Motor neuron (in vitro differentiated cells): Measurements from ENCODE around the gene ITGBL1. TPM values are rescaled to one million over a fixed set of nuclear protein-coding genes. Genes with fewer than 3 reads are reported as not detected.

ENCODE experiments used
- ATAC-seq, 8 experiments: fragments of 200-7000 bp; cut with Tn5 transposase; replicated peaks in 6 of 8; 2 replicates each; pipeline ENCODE4 v1.8.0; 2021; ENCODE audit warnings: mild to moderate bottlenecking in 8 of 8, moderate library complexity in 8 of 8
- H3K27ac ChIP-seq, 2 donors: fragments of 250-450 bp; sonication (Bioruptor Pico); 2 replicates each; pipeline ENCODE4 v1.9.0; 2021; ENCODE audit warnings: antibody characterized with exemption in 2 of 2, mild to moderate bottlenecking in 2 of 2, moderate library complexity in 1 of 2
- H3K4me1 ChIP-seq, 2 donors: fragments of 250-450 bp; sonication (Bioruptor Pico); replicated peaks in 1 of 2; 2 replicates each; pipeline ENCODE4 v1.6.1; 2021; ENCODE audit warnings: antibody characterized with exemption in 2 of 2, mild to moderate bottlenecking in 2 of 2, moderate library complexity in 1 of 2
- H3K4me3 ChIP-seq, 5 donors: fragments of 250-450 bp; sonication (Bioruptor Pico); 2 replicates each; pipeline ENCODE4 v1.9.0; 2021; ENCODE audit warnings: antibody characterized with exemption in 5 of 5, mild to moderate bottlenecking in 5 of 5, moderate library complexity in 4 of 5
- WGBS, 10 experiments: fragments of 450-650 bp; shearing (Covaris generic); methylation state at CpG; one replicate each; pipeline ENCODE4 v1.0.0; 2022; 5-methylcytosine and 5-hydroxymethylcytosine counted together
- in situ Hi-C, 9 experiments: fragments of 400-800 bp; cut with MboI; loops; one replicate each; pipeline ENCODE4 v1.15.0; 2021; ENCODE audit warnings: low sequenced_read_pairs in 9 of 9, low pct_unique_long_range_greater_than_20kb in 2 of 9; ENCODE audit not compliant: unreplicated experiment in 9 of 9
- total RNA-seq, 8 experiments: library from RNA; unstranded; fragments of 300-600 nt; gene quantifications; 2 replicates each; pipeline versions ENCODE4 v1.2.3 to v1.2.4, GENCODE V29; 2022

ITGBL1 gene
- total RNA-seq, 8 experiments from 2014 or later: 3.2 to 187 (median 7.1) TPM; not detected in 4

DNA sequence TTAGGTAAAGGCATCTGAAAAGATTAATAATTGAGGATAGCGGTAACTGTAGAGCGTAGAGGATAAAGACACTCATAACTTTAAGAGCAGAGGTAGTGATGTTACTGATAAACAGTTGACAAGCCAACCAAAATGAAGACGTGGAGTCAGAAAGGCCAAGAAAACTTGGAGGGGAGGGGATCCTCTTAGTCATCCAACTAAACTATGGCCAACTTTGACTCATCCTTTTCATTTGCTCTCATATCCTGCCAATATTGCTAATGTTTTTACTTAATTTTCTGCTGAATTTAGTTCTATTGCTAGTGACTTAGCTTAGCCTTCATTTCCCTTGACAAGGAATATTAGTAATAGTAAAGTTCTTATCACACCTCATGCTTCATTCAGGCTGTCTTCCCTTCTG, 13.4 kb downstream of the ITGBL1 start:
- ATAC-seq: no peak
- in situ Hi-C loops: loop anchor here in 3 of 9 experiments (25.0 kb wide), 2 partner anchors 304 to 329 kb away; no protein-coding TSS in a partner anchor
- H3K4me3 ChIP-seq: no peak overlapping the region
- 0 to 100% (median 80%) methylated on average over 1 to 3 of the region's 3 CpGs; no CpG with 5 or more reads in 1 of the 10 experiments for WGBS, 10 experiments
- no peak overlapping the region for H3K27ac ChIP-seq
- no peaks in the 10 kb centered on the region for H3K4me1 ChIP-seq

DNA sequence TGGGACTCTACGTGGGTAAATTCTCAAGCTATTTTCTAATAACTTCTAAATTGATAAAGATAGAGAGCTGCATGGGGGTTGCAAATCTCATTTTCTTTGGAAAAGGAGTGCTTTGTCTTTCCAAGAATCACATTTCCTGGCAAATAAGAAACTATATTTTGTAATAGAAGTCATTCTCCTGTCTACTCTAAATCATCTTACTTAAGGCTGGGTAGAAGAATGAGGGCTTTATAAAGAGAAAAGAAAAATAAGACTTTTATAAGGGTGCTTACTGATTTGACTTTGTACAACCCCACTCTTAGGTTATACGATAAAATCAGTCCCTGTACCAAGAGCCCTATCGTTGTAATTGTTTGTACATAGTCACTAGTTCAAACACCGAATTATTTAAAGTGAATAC, 14.9 kb downstream of the ITGBL1 start:
- no peak overlapping the region for H3K4me3 ChIP-seq
- no peaks in the 10 kb centered on the region for H3K4me1 ChIP-seq
- 44 to 100% (median 98%) methylated on average over 3 to 4 of the region's 4 CpGs; no CpG with 5 or more reads in 1 of the 10 experiments for WGBS, 10 experiments
- in situ Hi-C loops: loop anchor here in 3 of 9 experiments (25.0 kb wide), 2 partner anchors 305 to 330 kb away; no protein-coding TSS in a partner anchor
- no peak overlapping the region for H3K27ac ChIP-seq
- ATAC-seq: no peak

DNA sequence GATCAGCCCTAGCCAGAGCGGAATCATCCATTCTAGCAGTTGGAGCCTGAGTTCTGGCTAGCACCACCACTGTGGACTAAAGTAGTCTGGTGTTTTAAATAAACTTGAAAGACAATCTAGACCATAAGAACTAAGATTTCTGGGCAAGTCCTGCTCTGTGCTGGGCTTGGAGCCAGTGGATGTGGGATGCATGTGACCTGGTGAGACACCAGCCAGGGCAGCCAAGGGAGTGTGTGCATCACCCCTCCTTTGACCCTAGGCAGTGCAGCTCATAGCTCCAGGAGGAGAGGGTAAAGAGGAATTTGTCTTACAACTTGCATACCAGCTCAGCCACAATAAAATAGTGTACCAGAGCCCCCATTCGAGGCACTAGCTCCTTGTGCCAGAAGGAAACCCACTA, 21.0 kb downstream of the ITGBL1 start:
- in situ Hi-C loops: loop anchor here in 3 of 9 experiments (25.0 kb wide), 2 partner anchors 311 to 336 kb away; no protein-coding TSS in a partner anchor
- H3K27ac ChIP-seq: no peak overlapping the region
- WGBS, 10 experiments: 13 to 100% (median 81%) methylated on average over 1 to 2 of the region's 2 CpGs; no CpG with 5 or more reads in 3 of the 10 experiments
- H3K4me1 ChIP-seq: no peaks in the 10 kb centered on the region
- peak in 2 of 8 experiments; percentile 89 to 96 for ATAC-seq
- no peak overlapping the region for H3K4me3 ChIP-seq

DNA sequence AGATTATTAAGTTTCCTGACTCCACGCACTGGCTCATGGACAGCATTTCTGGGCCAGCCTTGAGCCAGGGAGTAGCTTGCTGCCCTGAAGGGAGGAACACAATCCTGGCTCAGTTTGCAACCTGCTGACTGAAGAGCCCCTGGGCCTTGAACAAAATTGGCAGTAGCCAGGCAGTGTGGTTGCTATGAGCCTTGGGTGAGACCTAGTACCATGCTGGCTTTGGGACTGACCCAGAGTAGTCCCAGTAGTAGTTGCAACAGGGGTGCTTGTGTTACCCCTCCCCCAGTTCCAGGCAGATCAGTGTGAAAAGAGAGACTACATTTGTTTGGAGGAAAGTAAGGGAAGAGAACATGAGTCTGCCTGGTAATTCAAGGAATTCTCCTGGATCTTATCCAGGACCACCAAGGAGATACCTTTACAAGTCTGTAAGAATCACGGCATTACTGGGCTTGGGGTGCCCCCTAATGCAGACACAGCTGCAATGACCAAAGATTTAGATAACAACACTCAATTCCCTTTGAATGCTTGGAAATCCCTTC, 22.0 kb downstream of the ITGBL1 start:
- in situ Hi-C loops: loop anchor here in 3 of 9 experiments (25.0 kb wide), 2 partner anchors 312 to 337 kb away; no protein-coding TSS in a partner anchor
- H3K4me1 ChIP-seq: no peaks in the 10 kb centered on the region
- WGBS, 10 experiments: 14 to 100% (median 66%) methylated on average over 1 to 2 of the region's 2 CpGs; no CpG with 5 or more reads in 4 of the 10 experiments
- no peak overlapping the region for H3K4me3 ChIP-seq
- ATAC-seq: peak in 4 of 8 experiments; percentile 41 to 76 (median 51)
- H3K27ac ChIP-seq: no peak overlapping the region

DNA sequence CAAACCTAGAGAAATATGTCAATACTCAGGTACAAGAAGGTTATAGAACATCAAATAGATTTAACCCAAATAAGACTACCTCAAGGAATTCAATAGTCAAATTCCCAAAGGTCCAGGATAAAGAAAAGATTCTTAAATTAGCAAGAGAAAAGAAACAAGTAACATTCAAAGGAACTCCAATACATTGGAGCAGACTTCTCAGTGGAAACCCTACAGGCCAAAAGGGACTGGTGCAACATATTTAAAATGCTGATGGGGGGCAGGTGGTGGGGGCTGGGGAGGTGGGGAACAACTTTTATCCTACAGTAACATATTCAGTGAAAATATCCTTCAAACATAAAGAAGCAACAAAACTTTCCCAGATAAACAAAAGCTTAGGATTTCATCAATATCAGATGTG, 23.1 kb downstream of the ITGBL1 start:
- H3K27ac ChIP-seq: no peak overlapping the region
- in situ Hi-C loops: loop anchor here in 1 of 9 experiments (25.0 kb wide), 1 partner anchor 313 kb away; no protein-coding TSS in a partner anchor
- ATAC-seq: no peak
- no peak overlapping the region for H3K4me3 ChIP-seq
- no peaks in the 10 kb centered on the region for H3K4me1 ChIP-seq

DNA sequence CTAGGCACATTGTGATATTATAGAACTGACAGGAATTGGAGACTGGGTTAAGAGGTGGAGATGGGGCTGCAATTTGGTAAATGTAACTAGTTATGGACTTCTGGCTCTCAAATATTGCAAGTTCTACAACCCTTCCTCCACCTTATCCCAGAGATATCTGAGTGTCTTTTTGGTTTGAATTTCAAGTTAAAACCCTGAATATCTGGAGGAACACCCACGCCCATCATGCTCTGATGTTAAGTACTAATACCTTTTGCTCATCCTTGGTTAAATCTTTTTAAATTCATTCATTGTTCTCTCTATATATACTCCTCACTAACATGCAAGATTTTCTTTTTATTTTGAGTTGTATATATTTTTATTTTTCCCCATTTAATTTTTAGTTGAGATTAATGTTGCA, 28.9 kb downstream of the ITGBL1 start:
- WGBS, 10 experiments: 33 to 100% (median 67%) methylated on average over 1 of the region's 1 CpG; no CpG with 5 or more reads in 3 of the 10 experiments
- in situ Hi-C loops: loop anchor here in 1 of 9 experiments (25.0 kb wide), 1 partner anchor 319 kb away; no protein-coding TSS in a partner anchor
- Histone ChIP-seq H3K27ac (no peak overlapping the region), H3K4me1 (no peaks in the 10 kb centered on the region), H3K4me3 (no peak overlapping the region)
- ATAC-seq: no peak

DNA sequence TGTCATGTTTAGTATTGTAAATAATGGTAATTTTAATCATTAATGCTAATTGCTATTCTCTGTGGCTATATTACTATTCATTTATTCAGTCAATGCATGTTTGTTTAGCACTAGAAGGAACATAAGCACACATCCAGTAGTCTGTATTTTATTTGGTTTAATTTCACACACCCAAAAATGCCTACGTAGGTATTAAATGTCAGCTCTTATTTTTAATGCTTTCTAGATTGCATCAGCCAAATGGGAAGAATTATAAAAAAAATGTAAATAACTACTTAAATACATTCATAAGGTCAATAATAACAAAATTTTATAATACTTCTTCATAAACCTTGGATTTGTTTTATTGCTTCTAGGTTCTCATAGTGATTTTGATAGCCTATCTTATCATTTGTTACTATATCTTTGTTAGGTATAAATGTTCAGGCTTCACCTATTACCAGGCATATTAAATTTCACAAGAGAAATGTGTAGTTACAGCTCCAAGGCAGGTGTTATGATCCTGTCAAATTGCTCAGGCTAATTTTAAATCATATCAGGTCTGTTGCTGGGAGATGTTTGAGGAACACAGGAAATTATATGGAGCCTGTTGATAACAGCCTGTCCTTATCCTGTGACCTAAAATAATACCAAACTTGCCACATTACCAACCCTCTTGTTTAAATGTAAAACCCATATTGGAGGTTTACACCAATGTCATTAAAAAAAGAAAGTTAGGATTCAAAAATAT, 34.4 kb downstream of the ITGBL1 start:
- 0 to 100% (median 92%) methylated on average over 1 of the region's 1 CpG; no CpG with 5 or more reads in 3 of the 10 experiments for WGBS, 10 experiments
- Histone ChIP-seq H3K27ac (no peak overlapping the region), H3K4me1 (no peaks in the 10 kb centered on the region), H3K4me3 (no peak overlapping the region)
- in situ Hi-C loops: loop anchor here in 1 of 9 experiments (25.0 kb wide), 1 partner anchor 325 kb away; no protein-coding TSS in a partner anchor
- ATAC-seq: peak in 1 of 8 experiments; percentile 79

DNA sequence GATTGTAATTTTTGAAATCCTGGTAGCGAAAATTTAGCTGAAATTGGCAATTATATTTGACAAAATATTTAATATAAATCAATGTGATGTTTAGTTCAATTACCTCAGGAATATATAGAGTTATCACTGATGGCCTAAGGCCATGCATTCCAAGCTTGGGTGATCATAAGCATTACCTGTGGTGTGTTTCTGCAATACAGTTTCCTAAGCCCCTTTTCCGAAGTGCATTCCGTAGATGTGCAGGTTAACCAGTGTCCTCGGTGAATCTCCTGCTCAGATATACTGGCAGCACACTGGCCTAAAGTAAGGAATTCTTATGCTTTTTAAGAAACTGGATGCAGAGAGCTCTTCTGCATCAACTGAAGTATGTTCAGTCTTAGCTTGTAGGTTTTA, 35.0 kb downstream of the ITGBL1 start:
- WGBS, 10 experiments: 71 to 100% (median 89%) methylated on average over 1 to 4 of the region's 4 CpGs
- Histone ChIP-seq H3K4me3 (no peak overlapping the region), H3K4me1 (no peaks in the 10 kb centered on the region), H3K27ac (no peak overlapping the region)
- in situ Hi-C loops: loop anchor here in 1 of 9 experiments (25.0 kb wide), 1 partner anchor 325 kb away; no protein-coding TSS in a partner anchor
- ATAC-seq: no peak

DNA sequence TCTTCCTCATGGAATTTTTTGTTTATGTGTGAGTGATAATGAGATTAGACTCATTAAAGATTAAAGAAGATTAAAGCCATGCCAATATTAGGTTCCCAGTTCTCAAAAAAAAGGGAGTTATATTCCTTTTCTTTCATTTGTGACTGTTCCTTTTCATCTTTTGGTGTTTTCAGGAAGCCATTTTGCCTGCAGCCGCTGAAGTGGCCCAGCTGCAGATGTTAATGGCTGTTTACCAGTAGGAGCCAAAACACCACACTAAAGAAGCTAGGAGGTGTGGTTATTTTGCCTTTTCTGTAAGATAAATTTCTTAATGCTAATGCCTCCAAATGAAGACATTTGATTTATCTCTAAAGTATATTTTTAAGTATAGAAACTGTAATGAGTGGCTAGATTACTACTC, 36.3 kb downstream of the ITGBL1 start:
- Histone ChIP-seq H3K4me1 (no peaks in the 10 kb centered on the region), H3K4me3 (no peak overlapping the region), H3K27ac (no peak overlapping the region)
- in situ Hi-C loops: loop anchor here in 1 of 9 experiments (25.0 kb wide), 1 partner anchor 326 kb away; no protein-coding TSS in a partner anchor
- ATAC-seq: no peak
- WGBS, 10 experiments: 56 to 100% (median 100%) methylated on average over 1 of the region's 1 CpG; no CpG with 5 or more reads in 5 of the 10 experiments

DNA sequence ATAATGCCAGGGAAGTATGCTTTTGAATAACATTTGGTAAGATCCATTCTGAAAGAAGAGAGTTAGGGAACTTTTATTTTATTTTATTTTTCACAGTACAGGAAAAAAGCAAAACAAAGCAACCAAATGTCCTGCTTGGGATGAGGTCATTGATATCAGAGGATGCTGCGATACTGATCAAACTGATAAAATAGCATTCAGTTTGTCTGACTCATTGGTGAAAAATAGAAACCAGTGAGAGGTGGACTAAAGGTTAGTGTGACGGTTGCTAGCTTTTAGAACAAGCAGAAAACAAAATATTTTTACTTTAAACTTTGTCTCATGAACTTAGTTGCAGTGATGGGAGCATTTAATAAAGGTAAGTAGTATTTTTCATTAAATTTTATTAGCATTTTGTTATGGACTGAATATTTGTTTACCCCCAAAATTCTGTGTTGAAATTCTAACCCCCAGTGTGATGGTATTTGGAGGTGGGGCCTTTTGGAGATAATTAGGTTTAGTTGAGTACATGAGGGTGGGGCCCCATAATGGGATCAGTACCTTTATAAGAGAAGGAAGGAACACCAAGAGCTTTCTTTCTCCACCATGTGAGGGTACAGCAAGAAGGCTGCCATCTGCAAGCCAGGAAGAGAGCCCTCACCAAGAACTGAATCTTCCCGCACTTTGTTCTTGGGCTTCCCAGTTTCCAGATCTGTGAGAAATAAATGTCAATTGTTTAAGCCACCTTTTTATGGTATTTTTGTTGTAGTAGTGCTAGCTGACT, 37.3 kb downstream of the ITGBL1 start:
- no peak for ATAC-seq
- WGBS, 10 experiments: 21 to 100% (median 94%) methylated on average over 1 to 3 of the region's 3 CpGs; no CpG with 5 or more reads in 1 of the 10 experiments
- Histone ChIP-seq H3K27ac (no peak overlapping the region), H3K4me1 (no peaks in the 10 kb centered on the region), H3K4me3 (no peak overlapping the region)
- in situ Hi-C loops: loop anchor here in 1 of 9 experiments (25.0 kb wide), 1 partner anchor 328 kb away; no protein-coding TSS in a partner anchor

DNA sequence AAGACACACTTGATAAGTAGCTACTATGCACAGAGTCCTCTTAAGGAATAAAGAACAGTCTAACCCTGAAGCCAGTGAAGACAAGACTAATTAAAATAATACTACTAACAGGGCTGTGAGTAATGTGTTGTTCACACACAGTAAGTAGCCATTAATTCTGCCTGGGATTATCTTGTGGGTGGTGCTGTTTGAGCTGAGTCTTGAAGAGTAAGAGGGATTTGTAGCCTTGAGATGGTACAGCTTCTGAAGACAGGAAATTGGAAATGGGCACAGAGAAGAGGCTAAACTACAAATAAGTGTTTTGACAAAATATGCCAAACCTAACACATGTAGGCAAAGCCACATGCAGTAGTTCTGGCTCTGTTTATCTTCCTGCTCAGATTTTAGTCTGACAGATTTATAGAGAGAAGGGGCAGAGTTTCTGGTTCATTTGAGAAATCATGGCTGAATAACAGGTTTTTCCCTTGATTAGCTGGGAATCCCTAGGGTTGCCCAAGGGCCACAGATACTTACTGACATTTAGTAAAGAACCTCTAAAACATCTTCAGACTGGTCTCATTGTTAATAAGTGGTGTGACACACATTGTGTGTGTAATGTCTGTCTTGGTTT, 38.0 kb downstream of the ITGBL1 start:
- Histone ChIP-seq H3K4me1 (no peaks in the 10 kb centered on the region), H3K27ac (no peak overlapping the region), H3K4me3 (no peak overlapping the region)
- in situ Hi-C loops: loop anchor here in 1 of 9 experiments (25.0 kb wide), 1 partner anchor 328 kb away; no protein-coding TSS in a partner anchor
- ATAC-seq: peak in 2 of 8 experiments; percentile 72 to 89

DNA sequence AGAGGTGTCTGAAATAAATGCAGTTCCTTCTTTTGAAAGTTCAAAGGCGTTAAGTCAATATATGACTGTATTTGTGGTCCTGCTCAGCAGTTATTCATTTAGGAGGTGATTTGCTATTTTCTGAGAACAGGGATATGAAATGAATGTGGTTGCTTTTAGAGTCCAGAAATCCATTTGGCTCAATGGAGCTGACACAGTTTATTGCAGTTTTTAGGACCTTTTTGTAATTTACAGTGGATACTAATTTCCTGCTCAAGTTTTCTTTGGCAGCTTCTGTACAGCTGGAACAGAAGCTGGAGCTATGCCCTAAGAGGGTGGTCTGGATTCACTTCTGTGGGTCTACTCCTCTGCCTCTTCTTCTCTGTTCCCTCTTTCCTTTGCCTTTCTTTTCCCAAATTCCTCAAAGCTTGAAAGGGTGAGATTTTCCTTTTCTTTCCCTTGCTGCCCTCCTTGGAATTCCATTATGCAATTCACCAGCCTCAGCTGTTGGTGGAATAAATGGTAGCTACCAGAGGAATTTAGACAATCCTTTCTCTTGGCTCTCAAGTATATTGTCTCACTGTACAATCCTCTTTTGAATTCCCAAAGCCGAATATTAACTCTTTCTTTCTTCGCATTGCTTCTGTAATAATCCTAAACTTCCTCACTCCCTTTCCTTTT, 39.9 kb downstream of the ITGBL1 start:
- Histone ChIP-seq H3K4me1 (no peaks in the 10 kb centered on the region), H3K4me3 (no peak overlapping the region), H3K27ac (no peak overlapping the region)
- in situ Hi-C loops: loop anchor here in 1 of 9 experiments (25.0 kb wide), 1 partner anchor 330 kb away; no protein-coding TSS in a partner anchor
- WGBS, 10 experiments: 63 to 100% (median 95%) methylated on average over 2 to 3 of the region's 3 CpGs; no CpG with 5 or more reads in 1 of the 10 experiments
- no peak for ATAC-seq
